Putamen (tissue), 1 donor: ENCODE data around the gene PLEKHG7.

ENCODE experiments used
- DNase-seq: peaks from one replicate; pipeline ENCODE4 v3.0.0-alpha.2; 2016; ENCODE audit warnings: low spot score

PLEKHG7 gene

DNA sequence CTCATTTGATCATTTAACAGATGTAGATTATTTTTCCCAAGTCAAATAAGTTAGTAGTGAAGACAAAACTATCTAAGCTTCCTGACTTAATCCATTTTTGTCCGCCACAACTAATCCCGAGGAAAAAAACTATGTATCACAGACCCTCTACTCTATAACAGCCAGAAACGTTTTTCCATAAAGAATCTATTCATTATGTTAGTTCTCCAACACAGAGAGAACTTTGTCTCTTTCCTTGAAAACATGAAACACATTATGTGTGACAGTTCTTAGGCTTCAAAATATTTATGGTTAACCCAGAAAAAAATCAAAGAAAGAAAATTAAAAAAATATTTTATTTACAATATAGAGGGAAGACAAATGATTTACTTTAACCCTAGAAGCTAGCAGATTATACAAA lies 100.1 kb downstream of the PLEKHG7 start:
- DNase-seq: no peak

DNA sequence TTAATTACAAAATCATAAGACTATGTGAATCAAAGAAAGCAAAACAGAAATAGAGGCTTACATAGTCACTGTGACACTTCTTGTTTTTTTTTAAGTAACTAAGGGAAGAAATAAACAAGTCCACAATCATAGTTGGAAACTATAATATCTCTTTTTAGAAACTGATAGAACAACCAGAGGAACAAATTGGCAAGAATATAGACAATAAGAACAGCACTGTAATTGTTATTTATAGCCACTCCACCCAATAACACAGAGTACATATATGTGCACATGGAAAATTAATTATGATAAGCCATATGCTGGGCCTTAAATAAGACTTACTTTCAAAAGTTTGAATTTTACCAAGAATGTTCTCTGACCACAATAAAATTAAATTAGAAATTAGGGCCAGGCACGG lies 101.1 kb downstream of the PLEKHG7 start:
- no peak for DNase-seq

DNA sequence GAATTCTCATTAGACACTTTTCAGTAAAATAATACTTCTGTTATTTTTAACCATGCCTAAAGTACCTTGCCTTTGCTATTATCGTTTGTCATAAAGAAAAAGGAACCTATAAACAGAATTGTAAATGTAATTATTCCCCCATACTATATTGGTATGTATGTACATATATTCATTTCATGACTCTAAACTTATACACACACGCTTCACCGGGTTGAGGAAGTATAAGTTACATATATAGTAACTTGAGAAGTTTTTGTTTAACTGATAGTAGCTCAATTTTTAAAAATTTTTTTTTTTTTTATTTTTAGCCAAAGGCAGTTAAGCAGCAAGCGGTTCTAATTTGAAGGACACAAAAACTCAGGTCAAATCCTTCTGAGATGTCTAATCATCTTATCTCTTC lies 107.6 kb downstream of the PLEKHG7 start:
- DNase-seq: no peak

DNA sequence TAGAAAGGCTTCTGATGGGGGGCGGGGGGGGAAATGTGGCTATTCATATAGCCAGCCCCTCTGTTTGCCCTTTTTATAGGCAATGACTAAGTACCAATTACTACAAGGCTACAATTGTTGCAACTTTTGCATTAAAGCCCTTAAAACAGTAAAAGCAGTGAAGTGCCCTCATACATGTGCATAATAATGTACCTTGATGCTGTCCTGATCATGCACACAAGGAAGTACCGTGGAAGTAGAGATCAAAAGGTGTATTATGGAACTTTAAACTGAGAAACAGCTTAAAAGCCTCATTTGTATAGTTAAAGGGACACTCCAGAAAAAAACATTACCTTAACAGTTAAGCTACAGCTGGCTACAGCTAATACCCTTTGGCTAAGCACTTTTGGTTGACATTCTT lies 111.8 kb downstream of the PLEKHG7 start:
- no peak for DNase-seq

DNA sequence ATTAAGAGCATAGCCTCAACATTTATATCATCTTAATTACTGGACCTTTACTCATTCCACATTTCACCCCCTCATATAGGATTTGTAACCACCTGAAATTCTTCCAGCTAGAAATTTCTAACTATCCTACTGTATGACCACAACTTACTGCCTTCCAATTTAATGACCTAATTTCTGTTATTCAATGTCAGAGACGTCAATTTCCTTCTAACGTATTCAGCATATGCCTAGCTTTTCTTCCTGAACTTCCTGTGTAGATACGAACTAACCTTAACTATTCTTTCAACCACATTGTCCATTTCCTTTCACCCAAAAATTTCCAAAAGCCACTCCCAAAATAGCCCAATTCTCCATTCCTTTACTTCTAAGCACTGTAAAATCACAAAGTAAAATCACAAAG lies 118.4 kb downstream of the PLEKHG7 start:
- no peak for DNase-seq
